Measurements from ENCODE around the gene VTI1A.

DNA sequence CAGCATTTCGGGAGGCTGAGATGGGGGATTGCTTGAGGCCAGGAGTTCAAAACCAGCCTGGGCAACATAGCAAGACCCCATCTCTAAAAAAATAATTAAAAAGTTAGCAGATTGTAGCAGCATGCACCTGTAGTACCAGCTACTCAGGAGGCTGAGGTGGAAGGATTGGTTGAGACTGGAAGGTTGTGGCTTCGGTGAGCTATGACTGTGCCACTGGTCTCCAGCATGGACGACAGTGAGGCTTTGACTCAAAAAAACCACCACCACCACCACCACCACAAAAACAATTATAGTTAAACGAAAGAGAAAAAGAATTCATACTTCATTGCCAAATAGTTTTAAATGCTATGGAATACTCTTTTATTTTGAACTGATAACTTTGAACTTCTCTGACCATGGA, 63.4 kb downstream of the VTI1A start:
- no peak for TF ChIP-seq POLR2A (IDR thresholded peaks at IDR 0.05; ENCODE audit: low read length)
- no peak for TF ChIP-seq GATA1 (IDR thresholded peaks at IDR 0.05; ENCODE audit: low read depth, low read length)

Data from erythroblast (primary cell).